Measurements from ENCODE around the gene ATF6.

GRCh38 chr1:161978011-161978790 is 212.1 kb downstream of the ATF6 start:
- TF ChIP-seq ZSCAN29 (IDR thresholded peaks at IDR 0.05) = no peak
- no peak for TF ChIP-seq CTCF (IDR thresholded peaks at IDR 0.05 in 2 of 3, conservative IDR thresholded peaks at IDR 0.05 in 1 of 3; ENCODE audit: insufficient read depth in 2 of 3, low read depth in 1 of 3, low read length in 3 of 3)
- no peak for TF ChIP-seq BRCA1 (IDR thresholded peaks at IDR 0.05)
- no peak for TF ChIP-seq BRCA1 (CRISPR knock-in tag; IDR thresholded peaks at IDR 0.05)
- no peak for TF ChIP-seq TAF7 (tag; IDR thresholded peaks at IDR 0.05)
- TF ChIP-seq RFX5 (IDR thresholded peaks at IDR 0.05; ENCODE audit: low read depth, low read length) = no peak
- peak; percentile 90 for TF ChIP-seq BHLHE40 (IDR thresholded peaks at IDR 0.05; ENCODE audit: low read length)
- TF ChIP-seq ATF3 (IDR thresholded peaks at IDR 0.05) = no peak
- no peak for TF ChIP-seq ATF3 (CRISPR knock-in tag; conservative IDR thresholded peaks at IDR 0.05)
- no peak for TF ChIP-seq RAD21 (CRISPR knock-in tag; conservative IDR thresholded peaks at IDR 0.05 in 1 of 2, IDR thresholded peaks at IDR 0.05 in 1 of 2)
- TF ChIP-seq POLR2A (conservative IDR thresholded peaks at IDR 0.05) = no peak
- TF ChIP-seq BDP1 (IDR thresholded peaks at IDR 0.05; ENCODE audit: insufficient read depth, insufficient read length) = no peak
- no peak for TF ChIP-seq SMC3 (conservative IDR thresholded peaks at IDR 0.05; ENCODE audit: insufficient read depth, low read depth, low read length)
- TF ChIP-seq MNT (conservative IDR thresholded peaks at IDR 0.05) = no peak
- TF ChIP-seq TRIM28 (IDR thresholded peaks at IDR 0.05) = no peak
- TF ChIP-seq HNRNPLL (IDR thresholded peaks at IDR 0.05; ENCODE audit: low read depth, low read length, poor library complexity, severe bottlenecking) = no peak
